Measurements from ENCODE around the gene CDH23.

The CDH23 gene

GRCh38 chr10:71719464-71720201 lies 322.9 kb downstream of the CDH23 start, which contains the start of gene C10orf105:
C10orf105 (minus strand) TSS chr10:71719778; CDS start chr10:71716337, 3,441 bp downstream.
- peaks cover 58% of the 10 kb centered on the region for H3K4me1 Mint-ChIP-seq
- peak within 1 kb of the TSS; percentile 54 to 57 for H3K27ac Mint-ChIP-seq
- no peak for DNase-seq
- H3K4me3 Mint-ChIP-seq, result no peak within 1 kb of the TSS
- H3K9me3 Mint-ChIP-seq, result no peaks in the 10 kb centered on the region
- no peak for ATAC-seq
- H3K27me3 Mint-ChIP-seq, result no peaks in the 10 kb centered on the region

- H3K9me3 Mint-ChIP-seq, result no peaks in the 10 kb centered on the region
- peak overlapping the region; percentile 28 to 57 for H3K27ac Mint-ChIP-seq
- H3K4me3 Mint-ChIP-seq, result no peak overlapping the region
- H3K27me3 Mint-ChIP-seq, result no peaks in the 10 kb centered on the region
- no peak for DNase-seq
- H3K4me1 Mint-ChIP-seq, result peaks cover 58% of the 10 kb centered on the region
- no peak for ATAC-seq
Observed at GRCh38 chr10:71720288-71720687, 323.6 kb downstream of the CDH23 start.

DNA sequence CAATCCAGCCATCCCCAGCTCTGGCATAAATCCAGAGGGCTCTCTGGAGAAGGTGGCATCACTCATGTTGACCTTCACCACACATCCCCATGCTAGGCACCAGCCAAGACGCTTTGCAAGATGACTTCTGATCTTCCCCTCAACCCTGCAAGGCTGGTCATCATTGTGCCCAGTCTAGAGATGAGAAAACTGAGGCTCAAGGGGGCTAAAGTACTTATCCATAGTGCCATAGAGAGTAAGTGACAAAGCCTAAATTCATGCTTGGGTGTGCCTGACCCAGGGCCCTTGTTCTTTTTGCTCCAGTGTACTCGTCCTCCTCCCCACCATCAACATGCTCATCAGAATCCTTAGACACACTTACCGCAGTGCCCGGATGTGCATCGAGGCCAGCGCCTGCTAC lies 324.6 kb downstream of the CDH23 start:
- no peak overlapping the region for H3K4me3 Mint-ChIP-seq
- ATAC-seq (no peak), DNase-seq (no peak)
- no peaks in the 10 kb centered on the region for H3K9me3 Mint-ChIP-seq
- H3K27ac Mint-ChIP-seq, result no peak overlapping the region
- peaks cover 58% of the 10 kb centered on the region for H3K4me1 Mint-ChIP-seq
- no peaks in the 10 kb centered on the region for H3K27me3 Mint-ChIP-seq

DNA sequence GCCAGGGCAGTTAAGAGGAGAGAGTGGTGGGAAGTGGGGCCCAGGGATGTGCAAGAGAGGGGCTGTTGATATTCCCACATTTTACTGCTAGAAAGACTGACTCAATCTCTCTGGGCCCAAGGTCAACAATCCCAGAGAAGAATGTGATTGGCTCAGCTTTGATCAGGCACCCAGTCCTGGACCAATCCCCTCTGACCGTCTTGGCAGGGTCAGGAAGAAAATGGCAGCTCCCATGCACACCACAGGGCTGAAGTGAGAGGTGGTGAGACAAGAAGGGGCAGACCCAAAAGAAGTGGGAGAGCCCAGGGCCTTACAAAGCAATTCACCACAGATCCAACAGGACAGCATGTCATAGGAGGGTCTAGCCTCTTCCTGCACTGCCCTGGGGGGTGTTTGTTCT lies 326.1 kb downstream of the CDH23 start:
- no peaks in the 10 kb centered on the region for H3K27me3 Mint-ChIP-seq
- no peak overlapping the region for H3K27ac Mint-ChIP-seq
- H3K4me3 Mint-ChIP-seq, result no peak overlapping the region
- H3K4me1 Mint-ChIP-seq, result peaks cover 62% of the 10 kb centered on the region
- no peaks in the 10 kb centered on the region for H3K9me3 Mint-ChIP-seq
- DNase-seq, result no peak
- no peak for ATAC-seq

DNA sequence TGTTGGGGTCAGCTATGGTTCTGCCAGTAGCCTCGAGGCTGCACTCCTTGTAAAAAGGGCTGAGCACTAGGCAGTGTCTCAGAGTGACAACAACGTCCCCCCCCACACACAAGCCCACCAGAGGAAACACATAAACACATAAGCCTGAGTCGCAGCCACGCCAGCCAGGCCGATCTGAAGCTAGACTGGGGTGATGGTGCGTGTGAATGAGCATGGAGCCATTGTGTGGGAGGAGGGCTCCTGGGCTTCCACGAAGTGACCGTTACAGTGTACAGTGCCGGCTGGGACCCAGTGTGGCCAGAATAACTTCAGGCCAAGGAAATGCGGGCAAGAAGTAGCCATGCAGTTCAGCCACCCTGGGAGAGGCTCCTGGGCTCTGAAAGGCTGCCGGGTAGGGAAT lies 326.6 kb downstream of the CDH23 start:
- H3K4me3 Mint-ChIP-seq, result no peak overlapping the region
- DNase-seq (no peak), ATAC-seq (no peak)
- H3K4me1 Mint-ChIP-seq, result peaks cover 66% of the 10 kb centered on the region
- no peaks in the 10 kb centered on the region for H3K9me3 Mint-ChIP-seq
- no peaks in the 10 kb centered on the region for H3K27me3 Mint-ChIP-seq
- peak overlapping the region in 1 of 2 donors; percentile 65 for H3K27ac Mint-ChIP-seq

DNA sequence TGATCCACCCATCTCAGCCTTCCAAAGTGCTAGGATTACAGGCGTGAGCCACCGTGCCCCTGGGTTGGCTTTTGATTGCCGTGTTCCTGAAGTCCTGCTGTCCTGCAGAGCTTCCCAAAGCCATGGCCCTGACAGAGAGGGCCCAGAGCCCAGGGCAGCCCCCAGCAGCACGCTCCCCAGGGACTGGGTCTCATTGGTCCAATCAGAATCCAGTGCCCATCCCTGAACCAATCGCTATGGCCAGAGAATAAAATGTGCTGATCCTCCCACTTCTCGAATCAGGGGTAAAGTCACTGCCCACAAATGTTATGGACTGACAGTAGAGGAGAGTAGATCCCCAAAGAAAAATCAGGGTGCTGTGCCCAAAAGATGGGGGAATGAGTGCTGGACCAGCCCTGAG lies 327.8 kb downstream of the CDH23 start:
- Mint-ChIP-seq H3K4me1 (peaks cover 78% of the 10 kb centered on the region), H3K27me3 (no peaks in the 10 kb centered on the region), H3K4me3 (peak overlapping the region in 1 of 2 donors; percentile 58), H3K9me3 (no peaks in the 10 kb centered on the region), H3K27ac (peak overlapping the region; percentile 16 to 50)
- DNase-seq, result no peak
- no peak for ATAC-seq

- Mint-ChIP-seq H3K4me3 (peak overlapping the region in 1 of 2 donors; percentile 74), H3K4me1 (peaks cover 84% of the 10 kb centered on the region), H3K27ac (peak overlapping the region; percentile 50 to 92)
Observed at GRCh38 chr10:71725249-71725648, 328.5 kb downstream of the CDH23 start.

DNA sequence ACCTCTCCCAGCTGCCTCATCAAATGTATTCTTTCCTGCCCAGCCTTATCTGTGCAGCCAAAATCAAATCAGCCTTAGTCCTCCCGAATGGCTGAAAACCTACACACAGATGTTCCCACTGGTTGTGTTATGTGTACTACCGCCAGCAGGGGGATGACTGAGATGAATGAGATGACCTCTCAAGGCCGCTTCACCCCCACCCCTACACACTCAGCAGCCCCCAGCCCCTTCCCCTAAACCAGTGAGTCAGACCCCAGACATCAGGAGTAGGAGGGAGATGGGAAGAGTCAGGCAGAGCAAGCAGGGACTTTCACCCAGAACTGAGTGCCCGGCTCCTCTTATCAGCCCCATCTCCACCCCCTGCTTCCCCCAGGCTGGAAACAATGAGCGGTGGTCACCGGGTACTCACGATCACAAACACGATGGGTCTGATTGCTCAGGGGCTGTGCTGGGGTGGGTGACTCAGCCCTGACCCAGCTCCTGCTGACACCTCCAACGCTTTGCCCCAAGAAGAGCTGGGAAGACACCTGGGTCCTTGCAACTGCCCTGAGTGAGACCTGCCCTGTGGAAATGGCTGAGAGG lies 329.4 kb downstream of the CDH23 start:
- ATAC-seq (peak; percentile 55), DNase-seq (peak in 1 of 2 donors; percentile 77)
- peaks cover 86% of the 10 kb centered on the region for H3K4me1 Mint-ChIP-seq

More at GRCh38 chr10:71725249-71725648, 328.5 kb downstream of the CDH23 start:
- ATAC-seq (no peak), DNase-seq (no peak)
- no peaks in the 10 kb centered on the region for H3K9me3 Mint-ChIP-seq
- no peaks in the 10 kb centered on the region for H3K27me3 Mint-ChIP-seq

GRCh38 chr10:71726580-71727104 lies 329.9 kb downstream of the CDH23 start:
- peak; percentile 55 to 67 for DNase-seq
- Mint-ChIP-seq H3K9me3 (no peaks in the 10 kb centered on the region), H3K27ac (peak overlapping the region; percentile 92 to 95), H3K4me3 (peak overlapping the region; percentile 68 to 74), H3K27me3 (no peaks in the 10 kb centered on the region), H3K4me1 (peaks cover 92% of the 10 kb centered on the region)
- ATAC-seq, result peak; percentile 38

More for the DNA sequence above, 329.4 kb downstream of the CDH23 start:
- no peaks in the 10 kb centered on the region for H3K27me3 Mint-ChIP-seq
- no peaks in the 10 kb centered on the region for H3K9me3 Mint-ChIP-seq
- peak overlapping the region; percentile 68 to 74 for H3K4me3 Mint-ChIP-seq
- H3K27ac Mint-ChIP-seq, result peak overlapping the region; percentile 92 to 95

DNA sequence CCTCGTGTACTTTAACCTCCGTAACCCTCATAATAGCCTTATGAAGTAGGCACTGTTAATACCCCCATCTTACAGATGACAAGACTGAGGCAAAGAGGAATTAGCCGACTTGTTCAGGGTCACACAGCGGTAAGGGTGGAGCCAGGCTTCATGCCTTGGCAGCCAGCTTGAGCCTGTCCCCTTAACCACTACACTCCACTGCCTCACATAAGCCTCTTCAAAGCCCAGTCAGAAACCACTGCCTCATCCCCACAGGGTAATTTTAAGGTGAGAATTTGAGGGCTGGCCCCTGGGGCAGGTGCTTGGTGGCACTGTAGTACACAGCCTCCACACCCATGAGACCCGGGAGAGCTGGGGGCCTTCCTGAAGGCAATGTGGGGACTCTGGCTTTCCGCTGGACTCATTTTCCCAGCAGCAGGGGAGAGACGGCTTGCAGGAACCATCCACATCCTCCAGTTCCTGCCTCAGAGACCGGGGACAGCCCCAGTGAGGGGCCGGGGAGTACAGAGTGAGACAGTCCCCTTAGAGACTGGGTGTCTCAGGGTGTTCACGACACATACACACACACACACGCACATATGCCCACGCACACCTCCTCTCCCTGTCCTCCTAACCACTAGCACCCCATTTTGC lies 330.5 kb downstream of the CDH23 start:
- no peaks in the 10 kb centered on the region for H3K27me3 Mint-ChIP-seq
- H3K4me1 Mint-ChIP-seq, result peaks cover 98% of the 10 kb centered on the region
- no peaks in the 10 kb centered on the region for H3K9me3 Mint-ChIP-seq
- peak overlapping the region; percentile 68 to 74 for H3K4me3 Mint-ChIP-seq
- H3K27ac Mint-ChIP-seq, result peak overlapping the region; percentile 92 to 95
- ATAC-seq (peak; percentile 79), DNase-seq (peak; percentile 63 to 76)

GRCh38 chr10:71727738-71728737 lies 331.3 kb downstream of the CDH23 start:
- peak; percentile 61 to 74 for DNase-seq
- Mint-ChIP-seq H3K4me1 (peaks cover 98% of the 10 kb centered on the region), H3K27me3 (no peaks in the 10 kb centered on the region), H3K27ac (peak overlapping the region; percentile 78 to 92), H3K9me3 (no peaks in the 10 kb centered on the region), H3K4me3 (peak overlapping the region; percentile 68 to 74)
- peak; percentile 60 for ATAC-seq

- Mint-ChIP-seq H3K27me3 (no peaks in the 10 kb centered on the region), H3K4me3 (peak overlapping the region; percentile 5 to 49), H3K9me3 (no peaks in the 10 kb centered on the region), H3K4me1 (peaks cover 97% of the 10 kb centered on the region), H3K27ac (peak overlapping the region in 1 of 2 donors; percentile 89)
- ATAC-seq (no peak), DNase-seq (no peak)
Observed at GRCh38 chr10:71729161-71729636, 332.5 kb downstream of the CDH23 start.

DNA sequence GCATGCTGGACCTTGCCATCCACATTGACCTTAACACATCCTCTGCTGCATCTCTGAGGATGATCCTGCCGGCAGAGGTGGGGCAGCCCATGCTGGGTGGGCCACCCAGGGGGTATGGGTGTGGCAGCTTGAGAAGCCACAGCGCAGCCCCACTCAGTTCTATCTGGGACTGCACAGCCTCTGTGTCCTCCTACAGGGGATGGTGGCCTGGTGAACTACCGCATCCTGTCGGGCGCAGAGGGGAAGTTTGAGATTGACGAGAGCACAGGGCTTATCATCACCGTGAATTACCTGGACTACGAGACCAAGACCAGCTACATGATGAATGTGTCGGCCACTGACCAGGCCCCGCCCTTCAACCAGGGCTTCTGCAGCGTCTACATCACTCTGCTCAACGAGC lies 335.1 kb downstream of the CDH23 start:
- Mint-ChIP-seq H3K4me1 (peaks cover 97% of the 10 kb centered on the region), H3K27me3 (no peaks in the 10 kb centered on the region), H3K4me3 (peak overlapping the region in 1 of 2 donors; percentile 21), H3K27ac (peak overlapping the region in 1 of 2 donors; percentile 81), H3K9me3 (no peaks in the 10 kb centered on the region)
- DNase-seq (peak; percentile 39 to 60), ATAC-seq (peak; percentile 21)

GRCh38 chr10:71734797-71735196 lies 338.1 kb downstream of the CDH23 start:
- H3K4me3 Mint-ChIP-seq, result peak overlapping the region; percentile 71 to 81
- no peaks in the 10 kb centered on the region for H3K27me3 Mint-ChIP-seq
- no peaks in the 10 kb centered on the region for H3K9me3 Mint-ChIP-seq
- H3K4me1 Mint-ChIP-seq, result peaks cover 99% of the 10 kb centered on the region
- DNase-seq (no peak), ATAC-seq (no peak)
- H3K27ac Mint-ChIP-seq, result peak overlapping the region; percentile 97 to 98

All from stimulated activated naive CD8-positive, alpha-beta T cell treated with anti-CD3 and anti-CD28 coated beads, Interleukin-15, amount 100 ng/mL, for 72 hours (primary cell).